Brain microvascular endothelial cell (primary cell): ENCODE measurements around the gene DNAJC9.

Source experiments
- DNase-seq: peaks from one replicate; pipeline ENCODE4 v3.0.0-alpha.2; 2020
- H3K27ac ChIP-seq: fragments of 250-450 bp; sonication (Bioruptor Pico); 2 replicates; pipeline ENCODE4 v1.5.1; 2020; ENCODE audit warnings: mild to moderate bottlenecking, moderate library complexity
- H3K27me3 ChIP-seq: fragments of 250-450 bp; sonication (Bioruptor Pico); replicated peaks from 2 replicates; pipeline ENCODE4 v1.5.1; 2020; ENCODE audit warnings: mild to moderate bottlenecking
- H3K36me3 ChIP-seq: fragments of 250-450 bp; sonication (Bioruptor Pico); replicated peaks from 2 replicates; pipeline ENCODE4 v1.5.1; 2020; ENCODE audit warnings: mild to moderate bottlenecking
- H3K4me3 ChIP-seq: 2 replicates; pipeline ENCODE4 v1.5.1; 2011; ENCODE audit warnings: low read depth, mild to moderate bottlenecking, control low read depth, low read length, moderate library complexity
- in situ Hi-C: cut with HindIII; loops from 2 replicates; pipeline ENCODE4 v1.10.0; 2017; ENCODE audit warnings: low sequenced_read_pairs, low pct_ligation_motif_present
- TF ChIP-seq, protein P1 (sequence below): IDR thresholded peaks from 2 replicates; pipeline ENCODE4 v1.5.1; 2011; ENCODE audit warnings: low read depth, mild to moderate bottlenecking, moderate library complexity, low read length, control low read depth, inconsistent platforms; ENCODE audit errors: missing control alignments

The DNAJC9 gene

DNA sequence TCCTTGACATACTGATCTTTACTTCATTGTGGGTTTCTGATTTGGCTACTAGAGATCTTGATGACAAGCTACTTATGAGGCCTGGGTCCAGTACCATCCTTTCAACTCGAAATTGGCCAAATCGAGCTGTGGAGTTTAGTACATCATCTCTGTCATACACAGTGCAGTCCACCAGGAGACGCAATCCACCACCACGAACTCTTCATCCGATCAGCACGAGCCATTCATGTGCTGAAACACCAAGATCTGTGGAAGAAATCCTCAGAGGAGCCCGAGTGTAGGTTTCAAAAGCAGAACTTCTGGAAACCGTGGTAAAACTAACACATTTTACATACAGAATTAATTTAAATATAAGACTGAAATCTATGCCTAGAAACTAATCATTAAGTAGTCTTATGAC, 14.2 kb downstream of the DNAJC9 start:
- Histone ChIP-seq H3K4me3 (no peak overlapping the region), H3K27me3 (no peaks in the 10 kb centered on the region), H3K36me3 (peaks cover 5% of the 10 kb centered on the region), H3K27ac (no peak overlapping the region)
- in situ Hi-C loops, result no loop called here
- TF ChIP-seq, protein P1, sequence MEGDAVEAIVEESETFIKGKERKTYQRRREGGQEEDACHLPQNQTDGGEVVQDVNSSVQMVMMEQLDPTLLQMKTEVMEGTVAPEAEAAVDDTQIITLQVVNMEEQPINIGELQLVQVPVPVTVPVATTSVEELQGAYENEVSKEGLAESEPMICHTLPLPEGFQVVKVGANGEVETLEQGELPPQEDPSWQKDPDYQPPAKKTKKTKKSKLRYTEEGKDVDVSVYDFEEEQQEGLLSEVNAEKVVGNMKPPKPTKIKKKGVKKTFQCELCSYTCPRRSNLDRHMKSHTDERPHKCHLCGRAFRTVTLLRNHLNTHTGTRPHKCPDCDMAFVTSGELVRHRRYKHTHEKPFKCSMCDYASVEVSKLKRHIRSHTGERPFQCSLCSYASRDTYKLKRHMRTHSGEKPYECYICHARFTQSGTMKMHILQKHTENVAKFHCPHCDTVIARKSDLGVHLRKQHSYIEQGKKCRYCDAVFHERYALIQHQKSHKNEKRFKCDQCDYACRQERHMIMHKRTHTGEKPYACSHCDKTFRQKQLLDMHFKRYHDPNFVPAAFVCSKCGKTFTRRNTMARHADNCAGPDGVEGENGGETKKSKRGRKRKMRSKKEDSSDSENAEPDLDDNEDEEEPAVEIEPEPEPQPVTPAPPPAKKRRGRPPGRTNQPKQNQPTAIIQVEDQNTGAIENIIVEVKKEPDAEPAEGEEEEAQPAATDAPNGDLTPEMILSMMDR, result peak; percentile 36
- DNase-seq, result no peak

DNA sequence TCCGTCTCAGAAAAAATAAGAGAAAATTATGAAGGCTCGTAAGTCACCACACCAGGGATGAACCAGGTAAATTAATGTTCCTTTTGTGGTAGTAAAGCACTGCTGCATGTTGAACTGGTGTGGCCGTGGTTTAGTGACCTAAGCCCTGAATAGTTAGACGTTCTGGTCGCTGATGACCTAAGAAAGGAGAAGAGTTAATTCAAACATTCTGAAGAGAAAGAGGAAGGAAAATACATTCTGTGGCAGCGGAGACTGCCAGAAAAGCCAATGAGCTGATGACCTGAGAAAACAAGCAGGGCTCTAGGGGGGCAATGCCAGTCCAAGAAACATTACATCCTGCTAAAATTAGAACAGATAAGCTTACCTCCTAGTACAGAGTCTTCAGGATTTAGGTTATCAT, 17.5 kb downstream of the DNAJC9 start:
- Histone ChIP-seq H3K36me3 (peaks cover 5% of the 10 kb centered on the region), H3K27me3 (no peaks in the 10 kb centered on the region), H3K4me3 (no peak overlapping the region), H3K27ac (no peak overlapping the region)
- in situ Hi-C loops, result no loop called here
- no peak for DNase-seq
- TF ChIP-seq, protein P1, result no peak

DNA sequence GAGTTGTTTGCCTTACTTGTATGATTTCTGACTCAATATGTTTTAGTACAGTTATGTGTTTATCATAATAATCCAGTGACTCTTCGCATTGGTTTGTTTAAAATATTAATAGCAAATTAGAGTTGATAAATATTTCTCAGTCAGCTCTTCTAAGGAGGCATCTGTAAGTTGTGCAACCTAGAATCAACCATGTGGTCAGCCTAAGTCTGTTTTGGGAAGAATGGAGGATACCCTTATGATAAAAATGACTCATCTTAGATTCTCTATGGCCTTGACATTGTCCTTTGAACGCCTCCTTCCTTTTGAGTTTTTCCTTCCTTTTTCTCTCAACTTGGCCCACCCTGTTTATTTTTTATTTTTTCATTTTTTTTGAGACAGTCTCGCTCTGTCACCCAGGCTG, 18.8 kb downstream of the DNAJC9 start:
- DNase-seq, result no peak
- TF ChIP-seq, protein P1, result no peak
- no peak overlapping the region for H3K27ac ChIP-seq
- no peaks in the 10 kb centered on the region for H3K27me3 ChIP-seq
- in situ Hi-C loops, result no loop called here
- H3K4me3 ChIP-seq, result no peak overlapping the region
- H3K36me3 ChIP-seq, result peaks cover 2% of the 10 kb centered on the region

DNA sequence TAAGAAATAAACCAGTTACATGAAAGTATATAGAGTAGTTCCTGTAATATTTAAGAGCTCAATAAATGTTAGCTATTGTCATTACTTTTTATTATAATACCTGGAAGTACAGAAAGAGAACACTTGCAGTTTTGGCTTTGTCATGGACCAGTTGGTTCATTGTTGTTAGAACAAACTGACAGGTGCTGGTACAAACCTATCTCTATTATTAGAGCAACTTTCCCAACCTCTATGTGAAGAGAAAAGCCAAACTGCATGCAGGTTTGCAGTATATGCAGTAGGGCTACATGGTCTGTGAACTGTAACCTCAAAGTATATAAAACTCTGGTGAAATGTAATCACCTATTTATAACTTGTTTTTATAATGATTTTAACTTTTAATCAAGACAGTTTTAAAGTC, 20.4 kb downstream of the DNAJC9 start:
- in situ Hi-C loops, result no loop called here
- H3K27me3 ChIP-seq, result no peaks in the 10 kb centered on the region
- TF ChIP-seq, protein P1, result no peak

DNA sequence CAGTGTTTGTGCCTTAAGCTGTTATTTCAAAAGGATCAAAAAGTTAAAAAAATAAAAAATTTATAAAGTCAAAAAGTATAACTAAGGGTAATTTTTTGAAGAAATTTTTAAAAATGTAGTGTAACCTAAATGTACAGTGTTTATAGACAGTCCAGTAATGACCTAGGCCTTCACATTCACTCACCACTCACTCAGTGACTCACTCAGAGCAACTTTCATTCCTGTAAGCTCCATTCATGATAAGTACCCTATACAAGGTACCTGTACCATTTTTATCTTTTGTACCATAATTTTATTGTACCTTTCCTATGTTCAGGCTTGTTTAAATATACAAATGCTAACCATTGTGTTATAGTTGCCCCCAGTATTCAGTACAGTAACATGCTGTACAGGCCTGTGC, 21.5 kb downstream of the DNAJC9 start:
- Histone ChIP-seq H3K27me3 (no peaks in the 10 kb centered on the region), H3K36me3 (peaks cover 2% of the 10 kb centered on the region), H3K27ac (no peak overlapping the region), H3K4me3 (no peak overlapping the region)
- DNase-seq, result no peak
- TF ChIP-seq, protein P1, result no peak
- in situ Hi-C loops, result no loop called here

More for the DNA sequence above, 20.4 kb downstream of the DNAJC9 start:
- Histone ChIP-seq H3K27ac (no peak overlapping the region), H3K36me3 (peaks cover 2% of the 10 kb centered on the region), H3K4me3 (no peak overlapping the region)
- no peak for DNase-seq

DNA sequence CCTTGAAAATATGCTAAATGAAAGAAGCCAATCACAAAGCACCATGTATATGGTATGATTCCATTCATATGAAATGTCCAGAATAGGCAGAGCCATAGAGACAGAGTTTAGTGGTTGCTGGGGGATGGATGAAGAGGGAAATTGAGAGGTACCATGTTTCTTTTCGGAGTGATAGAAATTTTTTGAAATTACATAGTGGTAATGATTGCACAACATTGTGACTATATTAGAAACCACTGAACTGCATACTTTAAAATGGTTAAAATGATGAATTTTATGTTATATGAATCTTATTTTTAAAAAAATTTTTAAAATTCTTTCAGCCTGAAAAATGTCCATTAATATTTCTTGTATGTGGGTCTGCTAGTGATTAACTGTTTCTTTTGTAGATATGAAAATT, 26.1 kb downstream of the DNAJC9 start:
- TF ChIP-seq, protein P1, result no peak
- Histone ChIP-seq H3K27me3 (no peaks in the 10 kb centered on the region), H3K36me3 (peaks cover 3% of the 10 kb centered on the region), H3K27ac (no peak overlapping the region), H3K4me3 (no peak overlapping the region)
- DNase-seq, result no peak
- in situ Hi-C loops, result no loop called here
